CD4-positive, alpha-beta T cell (primary cell): ENCODE data around the gene KLHL11. TPM values are rescaled to one million over a fixed set of nuclear protein-coding genes. Genes with fewer than 3 reads are reported as not detected.

Source experiments
- ATAC-seq: fragments of 200-7000 bp; cut with Tn5 transposase; one replicate; pipeline ENCODE4 v1.10.0; 2022; ENCODE audit warnings: mild to moderate bottlenecking; ENCODE audit not compliant: poor library complexity
- CTCF ChIA-PET: fragments of 350-600 bp; sonication (Branson Sonifier 250); formaldehyde crosslinking; loops from one replicate; lab custom pipeline; 2021; ENCODE audit warnings: antibody characterized with exemption, inconsistent platforms; lab: Charles Lee
- POLR2A ChIA-PET: fragments of 350-600 bp; sonication (Branson Sonifier 250); formaldehyde crosslinking; loops from one replicate; lab custom pipeline; 2021; ENCODE audit warnings: antibody characterized with exemption, inconsistent platforms; lab: Charles Lee
- DNase-seq, 14 experiments: peaks; one replicate each; pipeline ENCODE4 v3.0.0-alpha.2; 2013 to 2020; ENCODE audit warnings: mixed read lengths in 2 of 14
- H3K27ac ChIP-seq, 2 donors: one replicate each; pipeline versions ENCODE4 v1.5.1 to v1.7.0; 2013; ENCODE audit warnings: low read length in 2 of 2, low read depth in 1 of 2, mild to moderate bottlenecking in 1 of 2
- H3K27me3 ChIP-seq, 2 experiments: 1 replicate in 1 of 2; 2 replicates in 1 of 2; pipeline versions ENCODE4 v1.6.1 to v1.7.0; 2013; ENCODE audit warnings: low read length in 2 of 2, control low read depth in 1 of 2, mild to moderate bottlenecking in 1 of 2, moderate library complexity in 1 of 2; ENCODE audit not compliant: insufficient read depth in 2 of 2, control insufficient read depth in 1 of 2
- H3K36me3 ChIP-seq: one replicate; pipeline ENCODE4 v1.6.1; 2013; ENCODE audit warnings: low read length, control low read depth; ENCODE audit not compliant: insufficient read depth
- H3K4me1 ChIP-seq: one replicate; pipeline ENCODE4 v1.6.1; 2013; ENCODE audit warnings: low read length, control low read depth; ENCODE audit not compliant: insufficient read depth
- H3K4me3 ChIP-seq: one replicate; pipeline ENCODE4 v1.5.1; 2013; ENCODE audit warnings: mild to moderate bottlenecking, low read length, moderate library complexity
- H3K9me3 ChIP-seq, 2 experiments: 1 replicate in 1 of 2; 2 replicates in 1 of 2; pipeline versions ENCODE4 v1.6.1 to v1.7.0; 2013; ENCODE audit warnings: low read length in 2 of 2, mild to moderate bottlenecking in 2 of 2, control low read depth in 1 of 2, moderate library complexity in 1 of 2; ENCODE audit not compliant: control insufficient read depth in 1 of 2, insufficient read depth in 1 of 2
- H3K27ac Mint-ChIP-seq: one replicate; pipeline ENCODE4 v1.8.0; 2020; ENCODE audit warnings: mixed read lengths
- H3K27me3 Mint-ChIP-seq: one replicate; pipeline ENCODE4 v1.8.0; 2021; ENCODE audit warnings: mixed read lengths
- H3K36me3 Mint-ChIP-seq: one replicate; pipeline ENCODE4 v1.8.0; 2021; ENCODE audit warnings: low read depth, mixed read lengths
- H3K4me1 Mint-ChIP-seq: one replicate; pipeline ENCODE4 v1.8.0; 2021; ENCODE audit warnings: low read depth, mixed read lengths
- H3K4me3 Mint-ChIP-seq: one replicate; pipeline ENCODE4 v1.8.0; 2020; ENCODE audit warnings: mild to moderate bottlenecking, mixed read lengths
- H3K9me3 Mint-ChIP-seq: one replicate; pipeline ENCODE4 v1.8.0; 2020; ENCODE audit warnings: mixed read lengths
- CTCF ChIP-seq: fragments of 200-600 bp; IDR thresholded peaks from one replicate; pipeline ENCODE4 v1.8.0; 2022; ENCODE audit warnings: antibody characterized with exemption, mild to moderate bottlenecking
- intact Hi-C, 2 experiments: fragments of 100-400 bp; cut with DNase I in 1 of 2; cut with micrococcal nuclease in 1 of 2; formaldehyde crosslinking; loops; one replicate each; pipeline versions ENCODE4 v1.15.1 to v1.9.0; 2023 to 2025; cut with DNase I, micrococcal nuclease
- total RNA-seq, 174 experiments: library from RNA in 2 of 174; stranded (reverse) in 2 of 174; gene quantifications; one replicate each; pipeline ENCODE4 v1.2.3 and lab custom pipeline; 2021 to 2026

KLHL11 gene
- total RNA-seq, 2 experiments from 2014 or later = 32.9 to 34.0 TPM

- intact Hi-C loops = loop anchor here in 1 of 2 experiments (5.0 kb wide), 2 partner anchors 48 to 98 kb away; partner anchors contain the start of genes ACLY and CNP
- Mint-ChIP-seq H3K36me3 (peaks cover 66% of the 10 kb centered on the region), H3K4me1 (no peaks in the 10 kb centered on the region), H3K4me3 (no peak overlapping the region), H3K27me3 (no peaks in the 10 kb centered on the region), H3K27ac (peak overlapping the region; percentile 7), H3K9me3 (no peaks in the 10 kb centered on the region)
- Histone ChIP-seq H3K4me1 (peaks cover 6% of the 10 kb centered on the region), H3K27ac (no peak overlapping the region), H3K27me3 (no peaks in the 10 kb centered on the region), H3K36me3 (peaks cover 57% of the 10 kb centered on the region), H3K9me3 (no peaks in the 10 kb centered on the region), H3K4me3 (no peak overlapping the region)
- no peak for TF ChIP-seq CTCF
- POLR2A ChIA-PET = interaction anchor here (0.9 kb wide), 1 partner anchor 61 kb away, joined by 3 read pairs; the partner anchor contains the start of gene ODAD4
- DNase-seq = no peak
- ATAC-seq = no peak
- CTCF ChIA-PET = interaction anchor here (0.5 to 1.3 kb wide), 2 partner anchors 52 to 174 kb away, joined by 3 read pairs; no protein-coding TSS in a partner anchor
These were observed 4.2 kb upstream of the KLHL11 start for GRCh38 chr17:41869426-41869825.

GRCh38 chr17:41868568-41868967 lies 3.3 kb upstream of the KLHL11 start:
- no peak for TF ChIP-seq CTCF
- Mint-ChIP-seq H3K4me3 (no peak overlapping the region), H3K4me1 (no peaks in the 10 kb centered on the region), H3K27me3 (no peaks in the 10 kb centered on the region), H3K9me3 (no peaks in the 10 kb centered on the region), H3K27ac (peak overlapping the region; percentile 7), H3K36me3 (peaks cover 62% of the 10 kb centered on the region)
- POLR2A ChIA-PET = no interaction called here
- H3K27ac ChIP-seq = peak overlapping the region in 1 of 2 donors; percentile 16
- no peaks in the 10 kb centered on the region for H3K9me3 ChIP-seq
- ATAC-seq = no peak
- DNase-seq = no peak
- no peak overlapping the region for H3K4me3 ChIP-seq
- CTCF ChIA-PET = no interaction called here
- peaks cover 14% of the 10 kb centered on the region for H3K4me1 ChIP-seq
- H3K36me3 ChIP-seq = peaks cover 50% of the 10 kb centered on the region
- intact Hi-C loops = loop anchor here in 1 of 2 experiments (5.0 kb wide), 2 partner anchors 49 to 99 kb away; partner anchors contain the start of genes ACLY and CNP
- no peaks in the 10 kb centered on the region for H3K27me3 ChIP-seq

GRCh38 chr17:41865596-41865893 lies 322 bp upstream of the KLHL11 start:
- peaks cover 15% of the 10 kb centered on the region for H3K4me1 Mint-ChIP-seq
- ATAC-seq = peak; percentile 5
- H3K36me3 Mint-ChIP-seq = peaks cover 32% of the 10 kb centered on the region
- Histone ChIP-seq H3K4me3 (peak overlapping the region; percentile 47), H3K27ac (no peak overlapping the region), H3K27me3 (no peaks in the 10 kb centered on the region), H3K4me1 (peaks cover 42% of the 10 kb centered on the region), H3K9me3 (no peaks in the 10 kb centered on the region), H3K36me3 (peaks cover 23% of the 10 kb centered on the region)
- no peak for DNase-seq
- H3K27me3 Mint-ChIP-seq = no peaks in the 10 kb centered on the region
- intact Hi-C loops = loop anchor here in 1 of 2 experiments (5.0 kb wide), 2 partner anchors 52 to 102 kb away; partner anchors contain the start of genes ACLY and CNP
- CTCF ChIA-PET = interaction anchor here (1.0 to 3.0 kb wide), 3 partner anchors 54 to 203 kb away, joined by 3 to 15 read pairs (median 5); partner anchors contain the start of genes CNP and P3H4
- TF ChIP-seq CTCF = no peak
- no peak overlapping the region for H3K27ac Mint-ChIP-seq
- H3K9me3 Mint-ChIP-seq = no peaks in the 10 kb centered on the region
- H3K4me3 Mint-ChIP-seq = no peak overlapping the region
- POLR2A ChIA-PET = interaction anchor here (0.6 to 3.8 kb wide), 10 partner anchors 8 to 463 kb away, joined by 3 to 20 read pairs (median 7); partner anchors contain the start of genes ACLY, EIF1, NT5C3B and ODAD4
